ENCODE results near the gene EDN1.

- no peak for TF ChIP-seq EP300 (IDR thresholded peaks at IDR 0.05)
- no peak for TF ChIP-seq POLR2A (IDR thresholded peaks at IDR 0.05; ENCODE audit: low read depth)
Measured at GRCh38 chr6:12318749-12319148, 28.6 kb downstream of the EDN1 start.

Measured in esophagus muscularis mucosa (tissue), 2 donors.